GM12864 (cell line): ENCODE results near the gene GLIS2.
"Not testable (repeated sequence)": the region's sequence is repeated elsewhere in the genome, so short reads cannot be mapped to it uniquely, and the experiment has no call there.

Source experiments
- DNase-seq: peaks from one replicate; pipeline ENCODE4 v3.0.0-alpha.2; 2011; ENCODE audit warnings: low read depth
- H3K4me3 ChIP-seq: 2 replicates; pipeline ENCODE4 v1.5.1; 2011; ENCODE audit warnings: mild to moderate bottlenecking, low read depth, low read length, control low read depth
- TF ChIP-seq, protein P1 (sequence below): IDR thresholded peaks from 2 replicates; pipeline ENCODE4 v1.5.1; 2011; ENCODE audit warnings: low read depth, mild to moderate bottlenecking, moderate library complexity, low read length, control low read depth, inconsistent platforms; ENCODE audit errors: missing control alignments

GLIS2 gene

DNA sequence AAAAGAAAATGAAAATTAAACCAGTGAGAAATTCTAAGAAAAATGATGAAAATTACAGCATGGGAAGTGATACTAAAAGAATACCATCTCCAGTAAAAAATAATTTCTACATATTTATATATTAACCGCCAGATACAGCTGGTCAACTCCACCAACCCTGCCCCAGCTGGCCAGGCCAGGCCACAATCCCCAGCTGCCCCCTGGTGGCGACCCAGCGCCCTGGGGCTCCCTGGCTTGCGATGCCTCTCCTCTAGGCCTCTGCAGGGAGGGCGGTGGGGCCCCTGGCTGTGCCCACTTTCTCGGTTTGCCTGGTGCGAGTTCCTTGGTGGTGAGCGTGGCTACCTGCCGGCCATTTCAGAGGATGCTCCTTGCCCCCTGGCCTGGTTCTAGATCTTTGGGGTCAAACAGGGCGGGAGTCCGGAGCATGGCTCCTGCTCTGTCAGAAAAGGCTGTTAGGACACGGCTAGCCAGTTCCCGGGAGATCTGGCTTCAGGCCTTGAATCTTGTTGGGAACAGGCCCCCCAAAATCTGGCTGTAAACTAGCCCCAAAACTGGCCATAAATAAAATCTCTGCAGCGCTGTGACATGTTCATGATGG is 14.5 kb downstream of the GLIS2 start:
- TF ChIP-seq, protein P1, sequence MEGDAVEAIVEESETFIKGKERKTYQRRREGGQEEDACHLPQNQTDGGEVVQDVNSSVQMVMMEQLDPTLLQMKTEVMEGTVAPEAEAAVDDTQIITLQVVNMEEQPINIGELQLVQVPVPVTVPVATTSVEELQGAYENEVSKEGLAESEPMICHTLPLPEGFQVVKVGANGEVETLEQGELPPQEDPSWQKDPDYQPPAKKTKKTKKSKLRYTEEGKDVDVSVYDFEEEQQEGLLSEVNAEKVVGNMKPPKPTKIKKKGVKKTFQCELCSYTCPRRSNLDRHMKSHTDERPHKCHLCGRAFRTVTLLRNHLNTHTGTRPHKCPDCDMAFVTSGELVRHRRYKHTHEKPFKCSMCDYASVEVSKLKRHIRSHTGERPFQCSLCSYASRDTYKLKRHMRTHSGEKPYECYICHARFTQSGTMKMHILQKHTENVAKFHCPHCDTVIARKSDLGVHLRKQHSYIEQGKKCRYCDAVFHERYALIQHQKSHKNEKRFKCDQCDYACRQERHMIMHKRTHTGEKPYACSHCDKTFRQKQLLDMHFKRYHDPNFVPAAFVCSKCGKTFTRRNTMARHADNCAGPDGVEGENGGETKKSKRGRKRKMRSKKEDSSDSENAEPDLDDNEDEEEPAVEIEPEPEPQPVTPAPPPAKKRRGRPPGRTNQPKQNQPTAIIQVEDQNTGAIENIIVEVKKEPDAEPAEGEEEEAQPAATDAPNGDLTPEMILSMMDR = peak; percentile 87
- H3K4me3 ChIP-seq = no peak overlapping the region
- DNase-seq = no peak

DNA sequence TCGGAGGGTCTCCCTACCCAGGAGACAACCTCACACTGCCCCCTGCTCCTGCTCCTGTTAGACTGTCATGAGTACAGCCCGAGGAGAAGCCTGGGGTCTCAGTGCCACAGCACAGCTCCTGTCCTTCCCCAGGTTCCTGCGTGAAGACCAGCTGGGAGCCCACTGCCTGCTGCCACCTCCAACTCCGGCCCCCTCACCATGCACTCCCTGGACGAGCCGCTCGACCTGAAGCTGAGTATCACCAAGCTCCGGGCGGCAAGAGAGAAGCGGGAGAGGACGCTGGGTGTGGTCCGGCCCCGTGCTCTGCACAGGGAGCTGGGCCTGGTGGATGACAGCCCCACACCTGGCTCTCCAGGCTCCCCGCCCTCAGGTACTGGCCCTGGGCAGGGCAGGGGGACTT is 16.2 kb downstream of the GLIS2 start:
- H3K4me3 ChIP-seq = no peak overlapping the region
- DNase-seq = no peak
- TF ChIP-seq, protein P1 = no peak

DNA sequence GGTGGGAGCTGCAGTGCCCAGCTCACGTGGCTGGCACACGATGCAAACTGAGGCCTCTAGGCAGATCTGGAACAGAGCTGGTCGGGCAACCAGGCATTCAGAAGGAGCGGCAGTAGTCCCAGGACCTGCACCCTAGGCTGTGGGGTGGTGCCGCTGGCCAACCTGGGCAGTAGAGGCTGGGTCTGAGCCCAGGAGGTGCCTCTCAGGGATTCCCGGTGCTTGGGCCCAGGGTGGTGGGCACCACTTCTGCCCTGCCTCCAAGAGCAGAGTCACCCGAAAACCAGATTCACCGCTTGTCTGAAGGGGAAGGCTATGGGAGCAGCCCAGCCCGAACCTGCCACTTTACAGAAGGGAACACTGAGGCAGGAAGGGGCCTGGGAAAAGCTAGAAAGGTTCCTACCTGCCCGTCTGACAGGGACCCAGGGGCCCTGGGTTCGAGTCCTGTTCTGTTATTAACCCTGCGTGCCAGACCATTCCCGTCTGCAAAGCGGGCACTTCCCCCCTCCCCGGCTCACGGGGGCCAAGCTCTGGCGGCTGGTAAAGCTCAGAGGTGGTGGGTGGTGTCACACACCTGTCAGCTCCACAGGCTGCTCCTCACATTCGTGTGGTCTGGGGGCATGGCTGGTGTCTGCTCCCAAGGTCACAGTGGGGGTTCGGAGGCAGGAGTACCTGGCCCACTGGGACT is 16.9 kb downstream of the GLIS2 start:
- no peak for DNase-seq
- H3K4me3 ChIP-seq = no peak overlapping the region
- TF ChIP-seq, protein P1 = no peak

DNA sequence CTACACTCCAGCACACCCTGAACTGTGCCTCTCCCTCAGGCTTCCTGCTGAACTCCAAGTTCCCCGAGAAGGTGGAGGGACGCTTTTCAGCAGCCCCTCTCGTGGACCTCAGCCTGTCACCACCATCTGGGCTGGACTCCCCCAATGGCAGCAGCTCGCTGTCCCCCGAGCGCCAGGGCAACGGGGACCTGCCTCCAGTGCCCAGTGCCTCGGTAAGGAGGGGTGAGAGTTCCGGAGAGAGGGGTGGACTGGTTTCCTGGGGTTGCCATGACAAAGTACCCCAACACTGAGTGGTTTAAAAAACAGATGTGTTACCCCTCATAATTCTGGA is 17.4 kb downstream of the GLIS2 start:
- TF ChIP-seq, protein P1 = no peak
- H3K4me3 ChIP-seq = no peak overlapping the region

DNA sequence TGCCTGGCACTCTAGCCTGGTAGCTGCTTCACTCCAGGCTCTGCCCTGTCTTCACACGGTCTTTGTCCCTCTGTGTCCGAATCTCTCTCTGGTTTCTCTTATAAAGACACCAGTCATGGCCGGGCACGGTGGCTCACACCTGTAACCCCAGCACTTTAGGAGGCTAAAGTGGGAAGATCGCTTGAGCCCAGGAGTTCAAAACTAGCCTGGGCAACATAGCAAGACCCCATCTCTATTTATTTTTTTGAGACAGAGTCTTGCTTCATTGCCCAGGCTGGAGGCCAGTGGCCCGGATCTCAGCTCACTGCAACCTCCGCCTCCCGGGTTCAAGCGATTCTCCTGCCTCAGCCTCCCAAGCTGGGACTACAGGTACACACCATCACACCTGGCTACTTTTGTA is 17.8 kb downstream of the GLIS2 start:
- not testable (repeated sequence) for H3K4me3 ChIP-seq, DNase-seq

More for the DNA sequence above, 17.4 kb downstream of the GLIS2 start:
- DNase-seq = no peak

DNA sequence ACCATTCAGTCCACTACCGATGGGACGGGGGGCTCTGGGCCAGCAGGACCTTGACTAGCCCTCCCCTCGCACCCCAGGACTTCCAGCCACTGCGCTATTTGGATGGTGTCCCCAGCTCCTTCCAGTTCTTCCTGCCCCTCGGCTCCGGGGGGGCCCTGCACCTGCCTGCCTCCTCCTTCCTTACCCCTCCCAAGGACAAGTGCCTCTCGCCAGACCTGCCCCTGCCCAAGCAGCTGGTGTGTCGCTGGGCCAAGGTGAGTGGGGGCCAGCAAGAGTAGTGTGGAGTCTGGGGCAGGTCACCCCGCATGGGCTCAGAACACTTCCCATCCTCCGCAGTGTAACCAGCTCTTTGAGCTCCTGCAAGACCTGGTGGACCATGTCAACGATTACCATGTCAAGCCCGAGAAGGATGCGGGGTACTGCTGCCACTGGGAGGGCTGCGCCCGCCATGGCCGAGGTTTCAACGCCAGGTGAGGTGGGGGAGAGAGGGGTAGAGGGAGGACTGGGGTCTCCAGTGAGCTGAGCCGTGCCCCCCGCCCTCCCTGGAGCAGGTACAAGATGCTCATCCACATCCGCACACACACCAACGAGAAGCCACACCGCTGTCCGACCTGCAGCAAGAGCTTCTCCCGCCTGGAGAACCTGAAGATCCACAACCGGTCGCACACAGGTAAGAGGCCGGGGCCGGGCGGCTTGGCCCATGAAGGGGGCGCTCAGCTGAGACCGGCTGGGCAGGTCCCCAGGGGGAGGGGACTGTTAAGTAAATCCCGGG is 19.0 kb downstream of the GLIS2 start:
- H3K4me3 ChIP-seq = no peak overlapping the region
- TF ChIP-seq, protein P1 = no peak
- no peak for DNase-seq

DNA sequence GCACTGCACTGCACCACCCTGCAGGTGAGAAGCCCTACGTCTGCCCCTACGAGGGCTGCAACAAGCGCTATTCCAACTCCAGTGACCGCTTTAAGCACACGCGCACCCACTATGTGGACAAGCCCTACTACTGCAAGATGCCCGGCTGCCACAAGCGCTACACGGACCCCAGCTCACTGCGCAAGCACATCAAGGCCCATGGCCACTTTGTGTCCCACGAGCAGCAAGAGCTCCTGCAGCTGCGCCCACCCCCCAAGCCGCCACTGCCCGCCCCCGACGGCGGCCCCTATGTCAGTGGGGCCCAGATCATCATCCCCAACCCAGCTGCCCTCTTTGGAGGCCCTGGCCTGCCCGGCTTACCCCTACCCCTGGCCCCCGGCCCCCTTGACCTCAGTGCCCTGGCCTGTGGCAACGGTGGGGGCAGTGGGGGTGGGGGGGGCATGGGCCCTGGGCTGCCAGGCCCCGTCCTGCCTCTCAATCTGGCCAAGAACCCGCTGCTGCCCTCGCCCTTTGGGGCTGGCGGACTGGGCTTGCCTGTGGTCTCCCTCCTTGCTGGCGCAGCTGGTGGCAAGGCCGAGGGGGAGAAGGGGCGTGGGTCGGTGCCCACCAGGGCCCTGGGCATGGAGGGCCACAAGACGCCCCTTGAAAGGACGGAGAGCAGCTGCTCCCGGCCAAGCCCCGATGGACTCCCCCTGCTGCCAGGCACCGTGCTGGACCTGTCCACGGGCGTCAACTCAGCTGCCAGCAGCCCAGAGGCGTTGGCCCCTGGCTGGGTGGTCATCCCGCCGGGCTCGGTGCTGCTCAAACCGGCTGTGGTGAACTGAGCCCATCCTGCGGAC is 21.1 kb downstream of the GLIS2 start:
- no peak for DNase-seq
- TF ChIP-seq, protein P1 = no peak
- no peak overlapping the region for H3K4me3 ChIP-seq
